ENCODE data around the gene RUNX3.

RUNX3 gene

DNA sequence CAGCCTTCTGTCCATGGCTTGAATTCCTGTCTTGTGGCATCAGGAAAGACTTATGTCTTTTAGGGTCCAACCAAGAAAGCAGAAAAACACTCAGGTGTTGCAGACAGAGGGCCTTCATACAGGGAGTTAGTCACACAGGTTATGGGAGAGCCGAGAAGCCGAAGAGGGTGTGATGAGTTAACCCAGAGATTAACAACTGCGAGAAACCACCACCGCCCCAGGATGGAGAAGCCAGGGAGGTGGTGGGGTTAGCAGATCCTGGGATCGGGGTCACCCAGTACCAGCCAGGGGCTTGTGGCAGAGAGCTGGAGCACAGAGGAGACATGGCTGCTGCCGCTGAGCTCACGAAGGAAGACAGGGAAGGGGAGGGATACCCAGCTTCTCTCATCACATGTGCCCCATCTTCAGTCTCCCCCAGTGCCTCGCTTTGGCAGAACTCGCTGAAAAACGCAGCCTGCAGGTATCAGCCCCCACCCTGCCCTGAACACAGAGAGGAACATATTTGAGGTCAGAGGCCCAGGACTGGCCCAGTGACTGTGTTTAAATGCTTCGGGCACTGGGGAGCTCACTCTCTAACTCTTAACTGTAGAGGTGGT is 58.7 kb downstream of the RUNX3 start:
- Mint-ChIP-seq H3K36me3 (no peaks in the 10 kb centered on the region), H3K27me3 (no peaks in the 10 kb centered on the region), H3K9me3 (ENCODE audit: low read depth) (no peaks in the 10 kb centered on the region), H3K4me1 (ENCODE audit: low read depth) (peaks cover 24% of the 10 kb centered on the region), H3K4me3 (no peak overlapping the region), H3K27ac (no peak overlapping the region)

DNA sequence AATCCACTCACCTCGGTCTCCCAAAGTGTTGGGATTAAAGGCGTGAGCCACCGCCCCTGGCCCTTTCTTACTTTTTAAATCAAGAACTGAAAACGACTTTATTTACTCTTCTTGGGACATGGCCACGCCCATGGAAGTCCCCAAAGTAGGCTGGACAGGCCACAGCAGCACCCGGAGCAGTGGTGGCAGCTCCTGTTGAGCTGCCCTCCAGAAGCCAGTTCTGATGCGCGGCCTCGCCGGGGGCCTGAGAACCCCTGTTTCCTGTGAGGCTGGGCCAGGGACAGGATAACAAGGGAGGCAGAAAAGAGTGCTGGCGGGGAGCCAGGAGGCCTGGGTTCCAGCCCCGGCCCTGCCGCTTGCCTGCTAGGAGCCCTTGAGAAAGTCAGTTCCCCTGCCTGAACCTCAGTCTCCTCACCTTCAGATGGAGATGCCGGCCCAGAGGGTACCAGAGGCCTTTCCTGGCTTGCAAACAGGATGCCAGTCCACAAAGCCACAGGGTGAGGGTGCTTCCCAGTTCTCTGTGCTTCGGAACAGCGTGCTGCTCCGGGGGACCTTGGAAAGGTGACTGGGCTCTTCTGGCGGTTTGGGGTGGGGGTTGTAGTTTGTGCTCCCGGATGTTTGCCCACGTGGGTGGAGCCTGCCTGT is 59.4 kb downstream of the RUNX3 start:
- Mint-ChIP-seq H3K9me3 (ENCODE audit: low read depth) (no peaks in the 10 kb centered on the region), H3K27me3 (no peaks in the 10 kb centered on the region), H3K36me3 (no peaks in the 10 kb centered on the region), H3K4me1 (ENCODE audit: low read depth) (peaks cover 24% of the 10 kb centered on the region), H3K27ac (no peak overlapping the region), H3K4me3 (peak overlapping the region; percentile 35)

DNA sequence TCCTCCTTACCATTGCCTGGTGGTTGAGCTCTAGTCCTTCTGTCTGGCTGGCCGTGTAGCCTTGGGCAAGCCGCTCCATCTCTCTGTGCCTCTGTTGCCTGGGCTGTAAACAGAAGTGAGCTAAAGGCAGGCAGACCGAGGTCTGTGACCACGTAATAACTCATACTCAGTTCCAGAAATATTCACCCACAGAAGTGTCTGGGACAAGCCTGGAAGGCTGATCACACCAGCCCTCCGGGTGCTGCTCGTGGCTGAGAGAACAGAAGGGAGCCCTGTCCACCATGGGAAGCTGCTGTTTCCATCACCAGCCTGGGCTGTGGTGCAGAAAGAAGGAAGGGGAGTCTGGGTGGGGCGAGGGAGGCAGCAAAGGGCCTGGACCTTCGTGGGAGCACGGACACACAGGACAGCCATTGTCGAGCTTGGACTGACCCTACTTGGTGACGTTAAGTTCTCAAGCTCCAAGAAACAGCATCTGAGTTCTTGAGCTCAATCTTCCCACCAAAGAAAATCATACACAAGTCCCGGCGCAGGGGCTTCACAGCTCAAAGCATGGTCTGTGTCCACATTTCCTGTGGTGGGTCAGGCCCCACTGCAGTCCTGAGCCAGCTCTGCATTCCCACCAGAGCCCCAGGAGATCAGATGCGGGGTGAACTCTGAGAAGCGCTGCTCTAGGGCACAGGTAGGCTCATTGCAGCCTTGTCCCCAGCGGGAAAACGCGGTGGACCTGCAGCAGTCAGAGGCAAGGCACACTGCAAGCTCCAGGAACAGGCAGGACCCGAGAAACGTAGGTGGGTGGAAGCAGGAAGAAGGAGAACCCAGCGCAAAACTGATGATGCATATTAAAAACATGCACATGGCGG is 61.8 kb downstream of the RUNX3 start:
- Mint-ChIP-seq H3K4me1 (ENCODE audit: low read depth) (peaks cover 24% of the 10 kb centered on the region), H3K27ac (no peak overlapping the region)

DNA sequence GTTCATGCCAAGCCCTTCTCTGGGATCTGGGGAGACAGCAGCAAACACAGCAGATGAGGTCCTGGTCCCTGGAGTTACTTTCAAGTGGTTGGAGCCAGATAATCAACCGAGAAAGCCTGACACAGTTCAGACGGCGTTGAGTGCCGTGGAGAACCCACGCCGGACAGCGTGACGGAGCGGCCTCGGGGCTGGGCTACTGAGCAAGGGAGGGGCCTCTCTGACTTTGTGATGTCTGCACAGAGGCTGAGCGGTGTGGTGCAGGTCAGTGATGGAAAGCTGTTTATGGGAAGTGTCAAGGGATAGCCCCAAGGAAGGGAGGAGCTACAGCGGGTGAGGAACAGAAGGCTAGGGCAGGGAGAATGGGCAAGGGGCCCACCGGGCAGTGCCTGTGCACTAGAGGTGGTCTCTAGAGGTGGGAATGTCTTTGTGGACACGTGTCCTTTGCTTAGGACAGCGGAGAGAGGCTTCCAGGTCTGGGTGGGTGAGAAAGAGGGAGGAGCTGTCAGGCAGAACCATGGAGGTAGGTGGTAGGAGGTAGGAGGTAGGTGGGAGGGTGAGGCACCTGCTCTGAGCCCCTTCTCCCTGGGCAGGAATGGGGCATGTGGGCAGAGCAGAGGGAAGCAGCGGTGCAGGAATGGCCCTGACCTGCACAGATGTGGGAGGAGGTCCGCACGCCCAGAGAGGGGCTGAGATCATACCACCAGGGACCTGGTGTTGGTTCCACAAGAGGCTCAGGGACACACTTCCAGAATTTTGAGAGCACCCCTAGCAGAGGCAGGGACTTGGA is 62.8 kb downstream of the RUNX3 start:
- no peaks in the 10 kb centered on the region for H3K36me3 Mint-ChIP-seq
- peaks cover 24% of the 10 kb centered on the region for H3K4me1 Mint-ChIP-seq (ENCODE audit: low read depth)
- H3K27ac Mint-ChIP-seq, result no peak overlapping the region
- no peak overlapping the region for H3K4me3 Mint-ChIP-seq
- H3K9me3 Mint-ChIP-seq (ENCODE audit: low read depth), result no peaks in the 10 kb centered on the region
- H3K27me3 Mint-ChIP-seq, result no peaks in the 10 kb centered on the region

More for the DNA sequence above, 61.8 kb downstream of the RUNX3 start:
- no peaks in the 10 kb centered on the region for H3K9me3 Mint-ChIP-seq (ENCODE audit: low read depth)
- H3K36me3 Mint-ChIP-seq, result no peaks in the 10 kb centered on the region
- no peak overlapping the region for H3K4me3 Mint-ChIP-seq
- H3K27me3 Mint-ChIP-seq, result no peaks in the 10 kb centered on the region

DNA sequence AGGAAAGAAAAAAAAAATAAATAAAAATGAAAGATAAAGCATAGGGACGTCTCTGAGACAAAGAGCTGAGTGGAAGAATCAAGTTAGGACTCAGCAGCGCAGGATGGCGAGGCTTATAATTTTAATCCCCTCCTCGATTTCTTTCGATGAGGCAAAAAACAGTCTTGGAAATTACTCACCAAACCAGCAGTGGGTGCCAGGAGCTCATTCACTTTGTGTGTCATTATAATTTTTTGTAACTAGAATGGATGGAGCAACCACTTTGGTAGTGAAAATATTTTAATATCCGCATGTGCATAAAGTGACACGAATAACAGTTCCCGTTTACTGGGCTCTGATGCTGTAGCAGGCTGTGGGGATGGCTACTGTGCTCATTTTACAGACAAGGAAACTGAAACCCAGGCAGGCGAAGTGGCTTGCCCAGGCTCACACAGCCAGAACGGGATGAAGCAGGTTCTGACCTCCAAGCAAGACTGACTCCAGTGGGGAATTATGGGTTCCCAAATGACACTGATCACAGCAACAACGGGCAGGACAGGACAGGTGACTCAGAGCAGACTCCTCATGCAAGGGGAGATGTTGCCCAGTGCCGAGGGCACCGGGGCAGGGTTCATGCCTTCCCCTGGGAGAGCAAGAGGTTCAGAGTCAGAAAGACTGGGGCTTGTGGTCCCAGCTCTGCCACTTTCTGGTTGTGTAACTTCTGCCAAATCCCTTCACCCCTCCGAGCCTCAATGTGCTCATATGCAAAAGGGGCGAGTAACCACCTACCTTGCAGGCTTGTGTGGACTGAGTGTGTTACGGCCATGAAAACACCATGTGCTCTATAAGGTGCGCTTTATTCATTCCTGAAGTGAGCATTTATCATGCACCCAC is 63.6 kb downstream of the RUNX3 start:
- Mint-ChIP-seq H3K36me3 (no peaks in the 10 kb centered on the region), H3K4me3 (no peak overlapping the region), H3K27ac (no peak overlapping the region), H3K4me1 (ENCODE audit: low read depth) (peaks cover 16% of the 10 kb centered on the region), H3K27me3 (no peaks in the 10 kb centered on the region), H3K9me3 (ENCODE audit: low read depth) (no peaks in the 10 kb centered on the region)

DNA sequence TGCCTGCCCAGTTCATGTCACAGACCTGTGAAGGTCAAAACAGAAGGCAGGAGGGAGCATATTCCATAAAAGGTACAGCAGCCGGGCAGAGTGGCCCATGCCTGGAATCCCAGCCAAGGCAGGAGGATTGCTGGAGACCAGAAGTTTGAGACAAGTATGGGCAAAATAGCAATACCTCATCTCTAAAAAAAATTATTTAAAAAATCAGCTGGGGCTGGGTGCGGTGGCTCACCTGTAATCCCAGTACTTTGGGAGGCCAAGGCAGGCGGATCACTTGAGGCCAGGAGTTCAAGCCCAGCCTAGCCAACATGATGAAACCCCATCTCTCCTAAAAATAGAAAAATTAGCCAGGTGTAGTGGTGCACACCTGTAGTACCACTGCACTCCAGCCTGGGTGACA is 64.5 kb downstream of the RUNX3 start:
- Mint-ChIP-seq H3K27ac (no peak overlapping the region), H3K9me3 (ENCODE audit: low read depth) (no peaks in the 10 kb centered on the region), H3K4me1 (ENCODE audit: low read depth) (peaks cover 8% of the 10 kb centered on the region)

DNA sequence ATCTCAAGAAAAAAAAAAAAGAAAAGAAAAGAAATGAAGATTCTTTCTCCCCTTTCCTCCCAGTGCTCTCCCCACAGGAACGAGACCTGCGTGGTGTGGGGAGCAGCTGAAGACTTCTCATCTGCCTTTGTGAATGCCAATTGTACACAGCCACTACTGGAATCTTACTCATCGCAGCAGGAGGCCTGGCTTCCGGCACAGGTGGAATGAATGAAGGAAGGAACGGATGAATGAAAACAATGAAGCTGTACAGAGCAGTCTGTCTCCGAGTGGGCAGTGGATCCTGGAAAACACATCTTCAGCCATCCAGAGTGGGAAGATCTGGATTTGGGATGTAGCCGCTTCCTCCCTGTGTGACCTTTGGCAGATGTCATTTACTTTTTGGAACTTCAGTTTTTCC is 64.9 kb downstream of the RUNX3 start:
- H3K4me1 Mint-ChIP-seq (ENCODE audit: low read depth), result peaks cover 4% of the 10 kb centered on the region
- no peak overlapping the region for H3K4me3 Mint-ChIP-seq
- H3K27ac Mint-ChIP-seq, result no peak overlapping the region
- no peaks in the 10 kb centered on the region for H3K27me3 Mint-ChIP-seq
- no peaks in the 10 kb centered on the region for H3K9me3 Mint-ChIP-seq (ENCODE audit: low read depth)
- H3K36me3 Mint-ChIP-seq, result no peaks in the 10 kb centered on the region

More for the DNA sequence above, 64.5 kb downstream of the RUNX3 start:
- Mint-ChIP-seq H3K36me3 (no peaks in the 10 kb centered on the region), H3K27me3 (no peaks in the 10 kb centered on the region), H3K4me3 (no peak overlapping the region)

DNA sequence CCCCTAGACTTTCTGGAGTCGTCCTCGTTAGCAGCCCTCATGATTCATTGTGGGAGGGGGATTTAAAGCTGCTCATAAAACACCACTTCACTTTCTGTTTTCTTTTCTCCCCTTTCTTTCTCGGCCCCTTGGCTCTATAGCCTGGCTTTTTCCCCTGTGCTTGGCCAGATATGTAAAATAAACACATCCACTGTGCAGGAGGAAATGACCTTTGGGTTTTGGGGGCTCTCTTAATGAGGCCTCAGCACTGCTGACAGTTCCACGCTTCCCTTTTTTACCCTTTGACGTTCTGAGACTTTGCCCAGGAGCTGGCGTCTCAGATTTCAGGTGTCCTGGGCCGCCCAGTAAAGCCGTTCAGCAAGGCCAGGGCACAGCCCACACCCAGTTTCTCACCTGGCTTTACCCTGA is 65.7 kb downstream of the RUNX3 start:
- no peaks in the 10 kb centered on the region for H3K36me3 Mint-ChIP-seq
- no peak overlapping the region for H3K4me3 Mint-ChIP-seq
- H3K9me3 Mint-ChIP-seq (ENCODE audit: low read depth), result no peaks in the 10 kb centered on the region
- no peaks in the 10 kb centered on the region for H3K27me3 Mint-ChIP-seq
- H3K4me1 Mint-ChIP-seq (ENCODE audit: low read depth), result peaks cover 4% of the 10 kb centered on the region
- no peak overlapping the region for H3K27ac Mint-ChIP-seq

DNA sequence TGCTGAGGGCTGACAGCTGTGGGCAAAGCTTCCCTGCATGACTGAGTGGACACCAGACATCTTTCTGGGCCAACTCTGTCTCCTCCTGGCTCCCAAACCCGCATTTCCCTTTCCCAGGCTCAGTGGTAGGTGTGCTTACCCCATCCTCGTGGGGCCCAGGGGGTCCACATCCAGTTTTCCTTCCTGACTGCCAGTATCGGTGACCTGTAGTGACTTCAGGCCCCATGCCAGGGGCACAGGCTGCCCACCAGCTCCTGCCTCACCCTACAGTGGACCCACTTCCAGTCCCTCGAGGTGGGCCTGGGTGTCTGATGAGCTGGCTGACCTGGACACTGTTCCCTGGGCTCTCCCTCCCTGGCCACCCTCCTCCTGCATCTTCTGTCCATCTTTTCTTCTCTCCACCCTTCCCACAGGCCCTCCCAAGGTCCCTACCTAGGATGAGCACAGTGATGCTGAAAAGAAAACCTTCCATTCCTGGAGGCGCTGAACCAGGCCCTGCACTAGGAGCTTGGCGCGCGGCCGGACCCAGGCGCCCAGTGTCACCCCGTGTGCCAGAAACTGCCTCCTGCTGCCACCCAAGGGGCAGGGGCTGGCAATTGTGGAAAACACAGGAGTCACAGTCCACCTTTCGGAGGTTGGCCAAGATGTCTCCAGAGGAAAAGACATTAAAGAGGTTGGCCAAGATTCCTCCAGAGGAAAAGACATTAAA is 67.1 kb downstream of the RUNX3 start:
- Mint-ChIP-seq H3K4me3 (no peak overlapping the region), H3K4me1 (ENCODE audit: low read depth) (no peaks in the 10 kb centered on the region), H3K27ac (no peak overlapping the region), H3K36me3 (no peaks in the 10 kb centered on the region), H3K9me3 (ENCODE audit: low read depth) (no peaks in the 10 kb centered on the region), H3K27me3 (no peaks in the 10 kb centered on the region)

DNA sequence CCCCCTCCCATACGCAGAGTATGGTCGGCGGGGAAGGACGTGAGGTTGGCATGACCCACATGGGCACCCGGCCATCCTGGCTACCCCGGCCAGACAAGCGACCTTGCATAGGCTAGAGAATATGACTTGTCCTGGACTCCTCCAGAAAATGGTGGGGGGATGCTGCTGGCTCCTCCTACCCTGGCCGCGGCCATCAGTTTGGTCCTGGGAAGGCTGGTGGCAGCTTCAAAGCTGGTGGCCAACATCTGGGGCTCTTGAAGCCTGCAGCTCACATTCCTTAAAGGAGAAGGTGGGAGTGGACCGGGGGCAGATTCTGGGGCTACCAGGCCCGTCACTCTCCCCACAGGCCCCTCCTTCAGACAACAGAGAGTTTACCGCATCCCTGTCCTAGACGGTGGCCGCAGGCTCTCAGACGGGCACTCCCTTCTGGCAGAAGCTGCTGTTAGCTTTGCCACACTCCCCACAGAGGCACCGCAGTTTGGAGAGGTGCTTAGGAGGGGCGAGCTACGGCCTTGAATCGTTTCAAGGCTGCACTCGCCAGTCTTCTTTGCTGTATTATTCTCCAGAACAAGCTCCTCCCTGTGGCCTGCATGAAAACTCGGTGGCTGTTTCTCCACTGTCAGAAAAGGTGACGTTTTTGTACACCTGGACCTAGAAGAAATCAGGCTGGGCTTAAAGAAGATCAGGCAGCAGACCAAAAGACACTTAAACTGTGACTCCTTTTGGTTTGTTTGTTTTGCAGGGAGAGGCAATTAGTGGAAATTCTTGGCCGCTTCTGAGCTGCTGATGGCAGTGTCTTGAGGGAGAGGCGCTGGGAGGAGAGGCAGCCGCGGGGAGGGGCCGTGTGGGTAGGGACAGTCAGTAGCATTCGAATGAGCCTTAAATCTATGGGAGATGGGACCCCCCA is 68.0 kb downstream of the RUNX3 start:
- no peaks in the 10 kb centered on the region for H3K36me3 Mint-ChIP-seq
- H3K27me3 Mint-ChIP-seq, result no peaks in the 10 kb centered on the region

DNA sequence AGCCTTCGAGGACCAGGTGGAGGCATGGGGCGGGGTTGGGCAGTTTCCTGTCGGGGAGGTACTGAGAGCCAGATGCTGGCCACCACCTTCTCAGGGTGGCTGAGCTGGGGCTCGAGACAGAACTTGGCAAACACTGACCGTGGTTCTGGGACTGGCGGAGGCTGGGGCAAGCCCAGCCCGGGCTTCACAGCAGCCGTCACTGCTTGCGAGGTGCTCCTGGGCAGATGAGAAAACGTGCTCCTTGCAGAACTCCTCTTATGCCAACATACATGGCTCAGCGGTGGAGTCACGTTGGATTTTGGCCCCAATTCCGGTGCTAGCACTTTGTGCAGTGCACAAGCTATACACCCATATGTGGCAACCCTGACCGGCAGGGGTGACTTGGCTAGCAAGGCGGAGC is 69.2 kb downstream of the RUNX3 start:
- Mint-ChIP-seq H3K4me1 (ENCODE audit: low read depth) (no peaks in the 10 kb centered on the region), H3K36me3 (no peaks in the 10 kb centered on the region), H3K27ac (no peak overlapping the region), H3K27me3 (no peaks in the 10 kb centered on the region), H3K9me3 (ENCODE audit: low read depth) (no peaks in the 10 kb centered on the region), H3K4me3 (no peak overlapping the region)

More for the DNA sequence above, 68.0 kb downstream of the RUNX3 start:
- no peak overlapping the region for H3K4me3 Mint-ChIP-seq
- no peak overlapping the region for H3K27ac Mint-ChIP-seq
- no peaks in the 10 kb centered on the region for H3K4me1 Mint-ChIP-seq (ENCODE audit: low read depth)
- no peaks in the 10 kb centered on the region for H3K9me3 Mint-ChIP-seq (ENCODE audit: low read depth)

DNA sequence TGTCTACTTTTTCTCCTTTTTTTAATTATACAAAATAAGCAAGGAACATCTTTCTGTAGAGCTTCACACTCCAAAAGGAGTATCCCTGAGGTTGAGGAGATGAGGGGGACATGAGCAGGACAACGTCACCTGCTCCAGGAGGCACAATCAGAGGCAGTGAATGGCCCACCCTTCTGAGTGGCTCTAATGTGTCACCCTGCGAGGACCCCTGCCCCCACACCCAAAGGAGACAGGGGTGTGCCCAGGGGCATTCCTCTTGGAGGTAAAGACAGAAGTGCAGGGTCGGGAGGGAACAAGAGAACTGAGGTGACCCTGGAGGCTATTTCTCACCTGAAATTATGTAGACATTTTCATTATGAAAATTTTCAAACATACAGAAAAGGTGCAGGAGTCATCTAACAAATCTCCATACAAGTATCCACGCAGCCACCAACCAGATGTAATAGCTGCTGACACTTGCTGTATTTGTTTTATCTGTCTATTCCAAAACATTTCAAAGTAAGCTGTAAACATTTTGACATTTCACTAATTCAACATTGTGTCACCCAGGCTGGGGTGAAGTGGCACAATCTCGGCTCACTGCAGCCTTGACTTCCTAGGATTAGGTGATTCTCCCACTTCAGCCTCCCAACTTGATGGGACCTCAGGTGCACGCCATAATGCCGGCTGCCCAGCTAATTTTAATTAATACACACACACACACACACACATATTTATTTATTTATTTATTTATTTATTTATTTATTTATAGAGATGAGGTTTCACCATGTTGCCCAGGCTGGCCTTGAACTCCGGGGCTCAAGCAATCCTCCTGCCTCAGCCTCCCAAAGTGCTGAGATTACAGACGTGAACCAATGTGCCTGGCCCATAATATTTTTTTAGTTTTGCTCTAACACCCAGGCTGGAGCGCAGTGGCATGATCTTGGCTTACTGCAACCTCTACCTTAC is 70.7 kb downstream of the RUNX3 start:
- Mint-ChIP-seq H3K9me3 (ENCODE audit: low read depth) (no peaks in the 10 kb centered on the region), H3K4me1 (ENCODE audit: low read depth) (no peaks in the 10 kb centered on the region), H3K4me3 (no peak overlapping the region), H3K27ac (no peak overlapping the region), H3K36me3 (no peaks in the 10 kb centered on the region), H3K27me3 (no peaks in the 10 kb centered on the region)
